GM10248 (cell line): ENCODE data around the gene FFAR3.
"Not testable (repeated sequence)": the region's sequence is repeated elsewhere in the genome, so short reads cannot be mapped to it uniquely, and the experiment has no call there.

Experiments
- CTCF ChIA-PET: fragments of 300-600 bp; sonication (Branson Sonifier 250); formaldehyde crosslinking; extraction: SDS; loops from one replicate; lab custom pipeline; 2021; ENCODE audit warnings: antibody characterized with exemption; lab: Yijun Ruan, JAX
- POLR2A ChIA-PET: fragments of 350-650 bp; sonication (Branson Sonifier 250); formaldehyde crosslinking; extraction: SDS; loops from one replicate; lab custom pipeline; 2020; ENCODE audit warnings: antibody characterized with exemption; lab: Yijun Ruan, JAX
- DNase-seq: peaks from one replicate; pipeline ENCODE4 v3.0.0; 2012; ENCODE audit errors: extremely low spot score
- CTCF ChIP-seq: IDR thresholded peaks from 2 replicates; pipeline ENCODE4 v1.5.1; 2012; ENCODE audit warnings: mild to moderate bottlenecking, low read depth; ENCODE audit errors: extremely low read depth, missing control alignments, control extremely low read depth

The FFAR3 gene

DNA sequence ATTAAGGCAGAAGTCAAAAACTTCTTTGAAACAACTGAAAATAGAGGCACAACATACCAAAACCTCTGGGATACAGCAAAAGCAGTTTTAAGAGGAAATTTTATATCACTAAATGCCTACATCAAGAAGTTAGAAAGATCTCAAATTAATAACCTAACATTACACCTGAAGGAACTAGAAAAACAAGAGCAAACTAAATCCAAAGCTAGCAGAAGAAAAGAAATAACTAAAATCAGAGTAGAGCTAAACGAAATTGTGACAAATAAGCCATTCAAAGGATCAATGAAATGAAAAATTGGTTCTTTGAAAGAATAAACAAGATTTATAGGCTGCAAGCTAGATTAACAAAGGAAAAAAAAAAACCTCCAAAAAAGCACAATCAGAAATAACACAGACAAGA, 10.1 kb downstream of the FFAR3 start:
- POLR2A ChIA-PET = interaction anchor here (0.8 kb wide), 1 partner anchor 11 kb away, joined by 4 read pairs; no protein-coding TSS in a partner anchor

GRCh38 chr19:35369522-35369921, 11.3 kb downstream of the FFAR3 start:
- POLR2A ChIA-PET = no interaction called here
- TF ChIP-seq CTCF = no peak

More for the DNA sequence above, 10.1 kb downstream of the FFAR3 start:
- no peak for DNase-seq
- CTCF ChIA-PET = no interaction called here
- TF ChIP-seq CTCF = no peak

DNA sequence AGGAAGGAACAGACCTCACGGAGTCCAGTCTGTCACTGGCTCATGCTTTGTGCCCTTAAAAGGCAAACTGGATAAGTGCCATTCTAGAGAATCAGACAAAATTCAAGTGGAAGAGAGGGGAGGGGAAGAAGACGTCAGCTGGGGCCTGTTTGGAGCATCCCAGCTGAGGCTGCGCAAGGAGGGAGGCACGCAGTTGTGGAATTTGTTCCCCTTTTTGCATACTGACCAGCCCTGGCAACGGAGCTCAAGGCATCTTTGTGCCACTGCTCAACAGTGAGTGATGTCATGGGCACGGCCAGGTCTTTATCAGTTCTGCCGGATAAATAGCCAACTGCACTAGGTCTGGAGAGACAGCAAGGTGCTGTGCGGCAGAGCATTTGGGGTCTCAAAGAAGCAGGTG, 12.5 kb downstream of the FFAR3 start, which contains the start of gene GPR42:
TSS of gene GPR42 (plus strand) at position 347 of the 400 bp plus-strand sequence. CDS start 292 bp downstream, outside the sequence.
- no peak for DNase-seq
- ChIA-PET CTCF (no interaction called here), POLR2A (no interaction called here)
- no peak for TF ChIP-seq CTCF

More at GRCh38 chr19:35369522-35369921, 11.3 kb downstream of the FFAR3 start:
- DNase-seq = no peak
- CTCF ChIA-PET = no interaction called here

GRCh38 chr19:35373492-35373891, 15.2 kb downstream of the FFAR3 start:
- ChIA-PET CTCF (interaction anchor here (1.4 kb wide), 1 partner anchor 15 kb away, joined by 4 read pairs; no protein-coding TSS in a partner anchor), POLR2A (no interaction called here)

GRCh38 chr19:35374031-35374430, 15.8 kb downstream of the FFAR3 start:
- POLR2A ChIA-PET, DNase-seq: not testable (repeated sequence)
- CTCF ChIA-PET = interaction anchor here (0.9 to 4.0 kb wide), 8 partner anchors 13 to 96 kb away, joined by 3 to 27 read pairs (median 3); no protein-coding TSS in a partner anchor

More at GRCh38 chr19:35373492-35373891, 15.2 kb downstream of the FFAR3 start:
- TF ChIP-seq CTCF = no peak
- DNase-seq = no peak

DNA sequence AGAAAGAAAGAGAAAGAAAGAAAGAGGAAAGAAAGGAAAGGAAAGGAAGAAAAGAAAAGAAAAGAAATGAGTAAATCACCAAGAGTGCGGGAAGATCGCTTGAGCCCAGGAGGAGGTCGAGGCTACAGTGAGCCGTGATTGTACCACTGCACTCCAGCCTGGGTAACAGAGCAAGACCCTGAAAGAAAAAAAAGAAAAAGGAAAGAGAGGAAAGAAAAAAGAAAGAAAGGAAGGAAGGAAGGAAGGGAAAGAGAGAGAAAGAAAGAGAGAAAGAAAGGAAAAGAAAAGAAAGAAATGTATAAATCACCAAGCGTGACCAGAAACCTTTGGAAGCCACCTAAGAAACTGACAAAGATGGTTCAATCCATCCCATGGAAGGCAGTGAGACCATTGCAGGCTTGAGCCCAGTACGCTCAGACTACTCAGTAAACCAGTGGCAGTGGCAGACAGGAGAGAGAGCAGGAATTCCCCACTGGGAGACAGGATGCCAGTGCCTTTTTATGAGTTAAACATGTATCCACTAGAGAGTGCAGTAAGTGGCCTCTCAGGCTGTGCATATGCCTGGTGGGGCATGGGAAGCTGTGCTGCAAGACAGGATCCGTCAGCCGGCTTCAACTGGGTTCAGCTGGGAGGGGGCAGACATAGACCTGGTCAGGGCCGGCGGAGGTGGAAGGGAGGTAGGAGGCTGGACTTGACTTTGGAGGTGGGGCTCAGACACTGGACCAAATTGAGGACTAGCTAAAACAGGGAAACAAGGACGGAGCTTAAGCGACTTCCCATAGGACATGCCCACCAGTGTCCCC, 17.4 kb downstream of the FFAR3 start:
- DNase-seq = no peak
- TF ChIP-seq CTCF = no peak
- POLR2A ChIA-PET = interaction anchor here (0.6 kb wide), 1 partner anchor 76 kb away, joined by 4 read pairs; no protein-coding TSS in a partner anchor
- CTCF ChIA-PET = interaction anchor here (0.9 to 4.0 kb wide), 11 partner anchors 8 to 130 kb away, joined by 3 to 27 read pairs (median 3); no protein-coding TSS in a partner anchor

DNA sequence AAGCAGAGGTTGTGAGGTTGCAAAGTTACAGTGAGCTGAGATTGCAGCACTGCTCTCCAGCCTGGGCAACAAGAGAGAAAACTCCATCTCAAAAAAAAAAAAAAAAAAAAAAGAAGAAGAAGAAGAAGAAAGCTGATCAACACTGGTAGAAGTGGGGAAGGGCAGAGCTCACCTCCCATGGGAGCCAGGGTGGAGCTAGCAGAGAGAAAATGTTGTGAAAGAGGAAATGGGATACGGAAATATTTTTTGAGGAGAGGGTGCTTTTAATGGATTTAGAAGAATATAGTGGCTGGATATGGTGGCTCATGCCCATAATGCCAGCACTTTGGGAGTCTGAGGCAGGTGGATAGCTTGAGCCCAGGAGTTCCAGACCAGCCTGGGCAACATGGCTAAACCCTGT, 19.4 kb downstream of the FFAR3 start:
- CTCF ChIA-PET = interaction anchor here (0.9 to 4.0 kb wide), 9 partner anchors 10 to 215 kb away, joined by 3 to 27 read pairs (median 3); no protein-coding TSS in a partner anchor
- no peak for TF ChIP-seq CTCF
- POLR2A ChIA-PET = interaction anchor here (0.8 kb wide), 1 partner anchor 85 kb away, joined by 6 read pairs; no protein-coding TSS in a partner anchor
- no peak for DNase-seq
